ENCODE measurements around the gene NCF1.
"Not testable (repeated sequence)": the region's sequence is repeated elsewhere in the genome, so short reads cannot be mapped to it uniquely, and the experiment has no call there.

Gene NCF1

DNA sequence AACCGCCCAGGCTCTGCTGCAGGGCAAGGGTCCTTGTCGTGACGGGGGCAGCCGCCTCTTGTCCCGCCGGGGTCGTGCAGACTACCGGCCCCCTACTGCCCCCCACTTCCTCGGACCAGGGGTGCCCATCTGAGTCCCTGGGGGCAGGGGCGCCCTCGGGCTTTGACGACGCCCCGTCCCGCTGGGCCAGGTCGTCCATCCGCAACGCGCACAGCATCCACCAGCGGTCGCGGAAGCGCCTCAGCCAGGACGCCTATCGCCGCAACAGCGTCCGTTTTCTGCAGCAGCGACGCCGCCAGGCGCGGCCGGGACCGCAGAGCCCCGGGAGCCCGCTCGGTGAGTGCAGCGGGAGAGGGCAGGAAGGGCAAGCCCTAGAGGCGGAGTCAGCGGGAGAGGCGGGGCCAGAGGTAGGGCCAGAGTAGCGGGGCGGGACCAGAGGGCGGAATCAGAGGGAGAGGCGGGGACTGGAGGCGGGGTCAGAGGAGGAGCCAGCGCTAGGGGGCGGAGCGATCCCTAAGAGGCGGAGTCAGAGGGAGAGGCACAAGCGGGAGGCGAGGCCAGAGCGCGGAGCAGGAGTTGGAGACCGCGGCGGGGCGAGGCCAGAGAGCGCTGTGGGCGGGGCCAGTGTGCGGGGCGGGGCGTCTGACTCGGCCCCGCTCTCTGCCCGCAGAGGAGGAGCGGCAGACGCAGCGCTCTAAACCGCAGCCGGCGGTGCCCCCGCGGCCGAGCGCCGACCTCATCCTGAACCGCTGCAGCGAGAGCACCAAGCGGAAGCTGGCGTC is 14.7 kb downstream of the NCF1 start:
- peak; percentile 99 for DNase-seq

DNA sequence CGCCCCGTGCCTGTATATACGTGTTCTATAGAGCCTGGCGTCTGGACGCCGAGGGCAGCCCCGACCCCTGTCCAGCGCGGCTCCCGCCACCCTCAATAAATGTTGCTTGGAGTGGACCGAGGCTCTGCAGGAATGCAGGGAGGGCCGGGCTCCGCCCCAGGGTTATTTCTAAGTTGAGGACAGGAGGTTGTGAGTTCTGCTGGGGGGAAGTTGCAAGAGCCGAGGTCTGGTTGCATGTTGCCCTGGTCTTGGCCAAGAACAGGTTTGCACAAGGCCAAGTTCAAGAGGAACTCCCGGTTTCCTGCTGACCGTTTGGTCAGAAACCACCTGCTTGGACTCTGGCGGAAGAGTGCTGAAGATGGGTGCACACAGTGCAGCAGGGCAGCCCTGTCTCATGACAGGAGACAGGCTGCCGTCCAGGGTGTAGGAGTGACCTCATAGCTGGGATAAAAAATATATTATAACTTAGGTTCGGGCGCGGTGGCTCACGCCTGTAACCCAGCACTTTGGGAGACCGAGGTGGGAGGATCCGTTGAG is 15.5 kb downstream of the NCF1 start:
- DNase-seq, result not testable (repeated sequence)

GRCh38 chr7:74797848-74798622 is 24.2 kb downstream of the NCF1 start:
- not testable (repeated sequence) for DNase-seq

GRCh38 chr7:74798644-74799043 is 24.8 kb downstream of the NCF1 start:
- DNase-seq, result not testable (repeated sequence)

- DNase-seq, result not testable (repeated sequence)
These were observed 42.1 kb downstream of the NCF1 start for GRCh38 chr7:74815882-74816281.

GRCh38 chr7:74820146-74820805 is 46.5 kb downstream of the NCF1 start:
- not testable (repeated sequence) for DNase-seq

DNA sequence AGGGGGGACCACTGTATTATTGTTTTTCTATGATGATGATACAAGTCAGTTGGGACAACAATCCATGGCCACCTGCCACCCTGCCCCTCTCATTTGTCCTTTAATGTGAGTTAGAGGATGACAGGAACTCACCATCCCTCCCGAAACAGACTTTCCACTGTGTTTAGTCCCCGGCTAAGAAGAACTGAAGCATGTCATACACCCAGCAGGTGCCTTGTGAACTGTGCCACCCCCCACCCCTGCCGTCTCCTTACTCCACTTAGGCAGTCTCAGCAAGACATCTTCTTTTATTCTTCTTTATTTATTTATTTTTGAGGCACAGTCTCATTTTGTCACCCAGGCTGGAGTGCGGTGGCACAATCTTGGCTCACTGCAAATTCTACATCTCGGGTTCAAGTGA is 47.4 kb downstream of the NCF1 start:
- not testable (repeated sequence) for DNase-seq

DNA sequence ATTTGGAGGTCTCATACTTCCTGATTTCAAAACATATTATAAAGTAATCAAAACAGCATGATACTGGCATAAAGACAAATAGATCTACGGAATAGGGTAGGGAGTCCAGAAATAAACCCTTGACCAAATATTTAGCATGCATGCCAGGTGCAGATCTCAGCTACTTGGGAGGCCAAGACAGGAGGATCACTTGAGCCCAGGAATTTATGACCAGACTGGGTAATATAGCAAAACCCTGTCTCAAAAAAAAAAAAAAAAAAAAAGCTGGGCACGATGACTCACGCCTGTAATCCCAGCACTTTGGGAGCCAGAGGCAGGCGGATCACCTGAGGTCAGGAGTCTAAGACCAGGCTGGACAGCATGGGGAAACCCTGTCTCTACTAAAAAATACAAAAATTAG is 56.1 kb downstream of the NCF1 start:
- not testable (repeated sequence) for DNase-seq

DNA sequence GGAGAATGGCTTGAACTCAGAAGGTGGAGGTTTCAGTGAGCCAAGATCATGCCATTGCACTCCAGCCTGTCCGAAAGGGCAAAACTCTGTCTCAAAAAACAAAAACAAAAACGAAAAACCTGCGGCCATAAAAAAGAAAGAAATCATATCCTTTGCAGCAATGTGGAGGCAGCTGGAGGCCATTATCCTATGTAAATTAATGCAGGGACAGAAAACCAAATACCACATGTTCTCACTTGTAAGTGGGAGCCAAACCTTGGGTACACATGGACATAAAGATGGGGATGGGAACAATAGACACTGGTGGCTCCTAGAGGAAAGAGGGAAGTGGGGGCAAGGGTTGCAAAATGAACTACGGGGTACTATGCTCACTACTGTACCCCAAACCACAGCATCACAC is 56.6 kb downstream of the NCF1 start:
- DNase-seq, result not testable (repeated sequence)

Data from stimulated activated CD8-positive, alpha-beta memory T cell treated with anti-CD3 and anti-CD28 coated beads, Interleukin-4, amount 100 ng/mL, for 48 hours (primary cell).